ENCODE data around the gene CD244.
"Not testable (repeated sequence)": the region's sequence is repeated elsewhere in the genome, so short reads cannot be mapped to it uniquely, and the experiment has no call there.

CD244 gene

DNA sequence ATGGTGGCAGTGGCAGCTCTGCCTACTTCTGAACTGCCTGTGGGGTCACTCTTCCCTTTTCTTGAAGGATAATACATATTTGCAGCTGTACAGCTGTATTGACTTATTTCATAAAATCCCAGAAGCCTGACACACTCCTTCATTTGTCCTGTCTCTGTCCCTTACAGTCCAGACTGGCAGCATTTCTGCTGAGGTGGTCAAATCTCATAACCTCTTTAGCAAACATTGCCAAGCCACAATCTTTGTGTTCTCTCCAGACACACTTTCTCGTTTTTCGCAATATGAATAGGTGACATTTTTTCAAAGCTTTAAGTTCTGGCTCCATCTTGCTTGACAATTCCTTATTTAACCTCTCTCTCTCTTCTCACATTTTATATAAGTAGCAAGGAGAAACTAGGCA, 51.5 kb downstream of the CD244 start:
- no peak for DNase-seq (ENCODE audit: low read depth, low spot score)

DNA sequence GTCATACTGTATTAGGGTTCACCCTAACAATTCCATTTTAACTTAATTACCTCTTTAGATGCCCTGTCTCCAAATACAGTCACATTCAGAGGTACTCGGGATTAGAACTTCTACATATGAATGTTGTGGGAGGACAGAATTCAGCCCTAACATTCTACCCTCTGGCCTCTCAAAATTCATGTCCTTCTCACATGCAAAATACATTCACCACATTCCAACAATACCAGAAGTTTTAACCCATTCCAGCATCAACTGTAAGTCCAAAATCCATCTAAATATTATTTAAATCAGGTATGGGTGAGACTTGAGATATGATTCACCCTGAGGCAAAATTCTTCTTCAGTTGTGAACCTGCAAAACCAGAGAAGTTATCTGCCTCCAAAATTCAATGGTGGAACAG, 52.2 kb downstream of the CD244 start:
- DNase-seq (ENCODE audit: low read depth, low spot score): no peak

GRCh38 chr1:160808289-160808688, 54.4 kb downstream of the CD244 start:
- DNase-seq (ENCODE audit: low read depth, low spot score): no peak

GRCh38 chr1:160807738-160808137, 54.9 kb downstream of the CD244 start:
- no peak for DNase-seq (ENCODE audit: low read depth, low spot score)

DNA sequence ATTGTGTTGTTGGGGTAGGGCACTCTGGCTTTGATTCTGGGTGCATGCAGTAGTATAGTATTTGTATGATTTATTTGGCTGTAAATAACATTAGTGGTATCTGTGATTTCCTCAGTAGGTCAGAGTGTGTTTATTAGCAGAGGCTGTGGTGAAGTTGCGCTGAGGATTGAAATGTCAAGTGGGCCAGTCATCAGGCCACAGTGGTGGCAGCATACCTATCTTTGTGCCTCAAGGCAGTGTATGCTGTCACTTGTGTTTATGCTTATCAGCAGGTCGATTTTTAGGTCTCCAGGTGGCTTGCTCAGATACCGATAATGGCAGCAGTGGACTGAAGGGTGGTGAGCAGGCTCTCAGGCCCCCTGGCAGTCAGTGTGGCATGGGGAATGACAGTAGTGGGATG, 55.4 kb downstream of the CD244 start:
- DNase-seq (ENCODE audit: low read depth, low spot score): no peak

- DNase-seq (ENCODE audit: low read depth, low spot score): no peak
Measured at GRCh38 chr1:160806784-160807183, 55.9 kb downstream of the CD244 start.

GRCh38 chr1:160806109-160806665, 56.5 kb downstream of the CD244 start:
- no peak for DNase-seq (ENCODE audit: low read depth, low spot score)

GRCh38 chr1:160801836-160802580, 60.7 kb downstream of the CD244 start:
- DNase-seq (ENCODE audit: low read depth, low spot score): no peak

GRCh38 chr1:160800645-160801408, 61.9 kb downstream of the CD244 start:
- no peak for DNase-seq (ENCODE audit: low read depth, low spot score)

- DNase-seq (ENCODE audit: low read depth, low spot score): no peak
Measured at GRCh38 chr1:160800142-160800541, 62.5 kb downstream of the CD244 start.

DNA sequence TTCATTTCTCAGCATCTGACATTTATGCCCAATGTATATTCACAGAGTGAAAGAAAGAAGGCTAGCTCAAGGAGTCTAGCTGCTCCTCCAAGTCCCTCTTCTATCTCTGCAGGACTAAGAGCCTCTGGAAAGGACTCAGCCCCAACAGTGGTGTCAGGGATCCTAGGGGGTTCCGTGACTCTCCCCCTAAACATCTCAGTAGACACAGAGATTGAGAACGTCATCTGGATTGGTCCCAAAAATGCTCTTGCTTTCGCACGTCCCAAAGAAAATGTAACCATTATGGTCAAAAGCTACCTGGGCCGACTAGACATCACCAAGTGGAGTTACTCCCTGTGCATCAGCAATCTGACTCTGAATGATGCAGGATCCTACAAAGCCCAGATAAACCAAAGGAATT, 63.0 kb downstream of the CD244 start:
- no peak for DNase-seq (ENCODE audit: low read depth, low spot score)

DNA sequence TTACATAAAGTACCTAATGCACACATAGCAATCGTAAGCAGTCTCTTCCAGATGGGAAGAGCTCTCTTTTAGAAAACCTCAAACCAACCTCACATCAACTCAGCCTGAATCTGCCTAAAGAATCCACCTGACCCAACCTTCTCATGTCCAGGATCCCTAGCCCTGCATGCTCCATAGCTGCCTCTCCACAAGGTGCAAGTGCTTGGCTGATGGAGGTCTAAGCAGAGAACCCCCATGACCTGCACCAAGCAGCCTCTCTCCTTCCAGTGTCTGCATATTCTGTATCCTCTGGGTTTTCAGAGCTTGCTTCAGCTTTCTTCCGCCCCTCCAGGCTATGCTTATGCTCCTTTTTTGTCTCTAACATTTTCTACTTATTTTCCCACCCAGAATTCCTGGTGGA, 64.2 kb downstream of the CD244 start:
- DNase-seq (ENCODE audit: low read depth, low spot score): no peak

GRCh38 chr1:160797861-160798273, 64.8 kb downstream of the CD244 start:
- DNase-seq (ENCODE audit: low read depth, low spot score): no peak

DNA sequence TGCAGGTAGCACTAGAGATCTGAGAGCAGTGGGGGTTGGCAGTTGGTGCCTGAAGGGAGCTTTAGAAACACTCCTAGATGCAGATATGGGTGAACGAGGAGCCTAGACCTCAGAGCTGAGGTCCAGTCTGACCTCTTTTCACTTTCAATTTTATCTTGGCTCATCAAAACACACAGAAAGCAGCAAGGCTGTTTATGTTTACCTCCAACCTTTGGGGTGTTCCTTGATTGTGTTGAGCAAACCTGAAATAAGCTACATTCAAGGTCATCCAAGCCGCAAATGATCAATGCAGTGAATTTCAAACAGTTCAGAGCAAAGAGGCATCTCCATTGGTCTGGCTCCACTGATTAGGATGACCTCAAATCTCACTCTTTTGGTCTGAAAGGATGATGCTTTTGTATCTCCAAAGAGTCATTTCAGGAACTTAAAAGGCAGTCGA, 65.4 kb downstream of the CD244 start:
- DNase-seq (ENCODE audit: low read depth, low spot score): no peak

DNA sequence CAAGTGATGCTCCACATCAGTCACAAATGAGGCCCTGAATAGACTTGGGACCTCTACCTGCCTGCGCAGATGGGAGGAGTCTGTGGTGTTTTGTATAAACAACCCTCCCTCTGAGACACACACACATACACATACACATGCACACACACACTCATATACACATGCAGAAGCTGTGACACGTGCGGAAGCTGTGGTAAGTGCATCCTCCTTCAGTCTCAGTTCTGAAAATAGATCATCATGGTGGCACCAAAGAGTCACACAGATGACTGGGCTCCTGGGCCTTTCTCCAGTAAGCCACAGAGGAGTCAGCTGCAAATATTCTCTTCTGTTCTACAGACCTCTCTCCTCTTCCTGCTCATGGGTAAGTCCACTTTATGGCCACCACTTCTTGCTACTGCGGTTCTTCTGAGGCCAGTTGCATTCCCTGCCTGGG, 66.7 kb downstream of the CD244 start, which contains the start of gene LY9:
LY9 (plus strand) TSS at position 224 of the 433 bp plus-strand sequence; CDS start at position 238, 14 bp downstream.
- no peak for DNase-seq (ENCODE audit: low read depth, low spot score)

DNA sequence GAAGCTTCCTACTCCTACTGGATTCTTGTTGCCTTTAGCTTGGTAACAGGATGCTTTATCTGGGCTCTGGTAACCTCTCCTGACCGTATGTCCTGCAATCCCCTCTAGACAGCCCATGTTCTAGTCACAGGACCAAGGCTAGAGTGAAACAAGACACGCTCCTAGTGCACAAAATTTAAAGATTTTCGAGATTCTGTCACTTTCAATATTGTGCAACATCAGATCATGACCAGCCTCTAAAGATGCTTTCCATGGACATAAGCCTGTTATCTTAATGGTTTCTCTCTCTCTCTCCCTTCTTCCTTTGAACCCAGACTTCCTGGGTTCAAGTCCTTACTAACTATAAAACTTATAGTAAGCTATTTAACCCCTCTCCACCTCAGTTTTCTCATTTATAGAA, 68.3 kb downstream of the CD244 start:
- DNase-seq (ENCODE audit: low read depth, low spot score): no peak

GRCh38 chr1:160789702-160790611, 72.7 kb downstream of the CD244 start:
- DNase-seq (ENCODE audit: low read depth, low spot score): no peak

DNA sequence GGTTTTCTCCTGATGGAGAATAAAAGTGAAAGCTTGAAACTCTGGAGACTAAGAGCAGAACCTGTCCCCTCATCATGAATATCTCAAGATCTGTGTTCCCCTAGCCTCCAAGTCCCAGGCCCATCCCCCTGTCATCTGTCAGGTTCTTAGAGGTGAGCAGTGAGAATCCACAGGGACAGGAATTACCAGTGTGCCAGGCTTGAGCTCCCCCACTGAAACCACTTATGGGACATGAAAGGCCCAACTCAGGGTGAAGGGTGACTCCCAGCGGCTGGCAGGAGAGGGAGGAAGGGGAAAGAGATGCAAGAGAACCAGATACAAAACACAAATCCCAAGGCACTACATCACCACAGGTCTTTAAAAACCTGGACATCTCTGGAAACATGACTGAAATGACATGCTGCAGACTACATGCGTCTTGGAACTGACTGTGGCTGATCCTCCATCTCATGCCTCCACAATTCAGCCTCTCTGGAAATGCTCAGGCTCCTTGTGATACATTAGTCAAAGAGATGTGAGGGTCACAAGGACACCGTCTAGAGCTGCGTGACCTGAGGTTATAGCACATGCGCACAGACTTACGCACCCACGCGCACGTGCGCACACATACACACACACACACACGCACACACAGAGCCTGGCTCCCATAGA, 73.5 kb downstream of the CD244 start:
- no peak for DNase-seq (ENCODE audit: low read depth, low spot score)

DNA sequence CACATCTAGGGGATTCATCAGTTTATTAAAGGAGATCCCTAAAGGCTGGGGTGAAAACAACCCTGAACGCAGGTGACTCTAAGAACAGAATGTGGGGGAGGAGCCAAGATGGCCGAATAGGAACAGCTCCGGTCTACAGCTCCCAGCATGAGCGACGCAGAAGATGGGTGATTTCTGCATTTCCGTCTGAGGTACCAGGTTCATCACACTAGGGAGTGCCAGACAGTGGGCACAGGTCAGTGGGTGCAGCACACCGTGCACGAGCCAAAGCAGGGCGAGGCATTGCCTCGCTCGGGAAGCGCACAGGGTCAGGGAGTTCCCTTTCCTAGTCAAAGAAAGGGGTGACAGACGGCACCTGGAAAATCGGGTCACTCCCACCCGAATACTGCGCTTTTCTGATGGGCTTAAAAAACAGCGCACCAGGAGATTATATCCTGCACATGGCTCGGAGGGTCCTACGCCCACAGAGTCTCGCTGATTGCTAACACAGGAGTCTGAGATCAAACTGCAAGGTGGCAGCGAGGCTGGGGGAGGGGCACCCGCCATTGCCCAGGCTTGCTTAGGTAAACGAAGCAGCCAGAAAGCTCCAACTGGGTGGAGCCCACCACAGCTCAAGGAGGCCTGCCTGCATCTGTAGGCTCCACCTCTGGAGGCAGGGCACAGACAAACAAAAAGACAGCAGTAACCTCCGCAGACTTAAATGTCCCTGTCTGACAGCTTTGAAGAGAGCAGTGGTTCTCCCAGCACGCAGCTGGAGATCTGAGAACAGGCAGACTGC, 79.5 kb downstream of the CD244 start:
- DNase-seq (ENCODE audit: low read depth, low spot score): not testable (repeated sequence)
